COR-L47 (cell line): ENCODE data around the gene SF3B2.
A peak's percentile ranks its signal among the peaks of the same experiment; 100 is the strongest.
"Not testable (repeated sequence)": the region's sequence is repeated elsewhere in the genome, so short reads cannot be mapped to it uniquely, and the experiment has no call there.

Experiments
- DNase-seq: peaks from one replicate; lab custom pipeline; 2025; lab: John Stamatoyannopoulos, UW

Gene SF3B2

GRCh38 chr11:66072081-66072480, 19.9 kb downstream of the SF3B2 start:
- no peak for DNase-seq

- no peak for DNase-seq
Measured at GRCh38 chr11:66072518-66072917, 20.4 kb downstream of the SF3B2 start.

GRCh38 chr11:66073669-66074068, 21.5 kb downstream of the SF3B2 start:
- no peak for DNase-seq

- DNase-seq, result no peak
Measured at GRCh38 chr11:66075273-66075672, 23.1 kb downstream of the SF3B2 start.

GRCh38 chr11:66076561-66076960, 24.4 kb downstream of the SF3B2 start:
- DNase-seq, result no peak

GRCh38 chr11:66077927-66078326, 25.8 kb downstream of the SF3B2 start:
- DNase-seq, result no peak

GRCh38 chr11:66078949-66079348, 26.8 kb downstream of the SF3B2 start:
- DNase-seq, result not testable (repeated sequence)

- no peak for DNase-seq
Measured at GRCh38 chr11:66080055-66080817, 28.1 kb downstream of the SF3B2 start.

GRCh38 chr11:66081505-66081904, 29.3 kb downstream of the SF3B2 start:
- peak; percentile 18 for DNase-seq

GRCh38 chr11:66082946-66083698, 31.0 kb downstream of the SF3B2 start:
- DNase-seq, result peak; percentile 63

GRCh38 chr11:66083767-66084166, 31.6 kb downstream of the SF3B2 start:
- DNase-seq, result no peak

GRCh38 chr11:66084821-66085475, 32.8 kb downstream of the SF3B2 start:
- DNase-seq, result no peak

GRCh38 chr11:66087148-66087908, 35.2 kb downstream of the SF3B2 start:
- no peak for DNase-seq

- no peak for DNase-seq
Measured at GRCh38 chr11:66089067-66089466, 36.9 kb downstream of the SF3B2 start.

GRCh38 chr11:66090288-66090687, 38.1 kb downstream of the SF3B2 start:
- no peak for DNase-seq

GRCh38 chr11:66092125-66092524, 40.0 kb downstream of the SF3B2 start:
- DNase-seq, result not testable (repeated sequence)

GRCh38 chr11:66099746-66100145, 47.6 kb downstream of the SF3B2 start:
- DNase-seq, result not testable (repeated sequence)

GRCh38 chr11:66100272-66101065, 48.3 kb downstream of the SF3B2 start:
- peak; percentile 85 for DNase-seq

- no peak for DNase-seq
Measured at GRCh38 chr11:66101066-66101464, 48.9 kb downstream of the SF3B2 start.

GRCh38 chr11:66104057-66104638, 52.0 kb downstream of the SF3B2 start:
- DNase-seq, result no peak
